NCI-H2171 treated with DMSO at 0.1 percent for 48 hours (cell line): Measurements from ENCODE around the gene RCVRN.
"Not testable (repeated sequence)": the region's sequence is repeated elsewhere in the genome, so short reads cannot be mapped to it uniquely, and the experiment has no call there.

ENCODE experiments used
- DNase-seq: peaks from one replicate; lab custom pipeline; 2025; lab: John Stamatoyannopoulos, UW

RCVRN gene

DNA sequence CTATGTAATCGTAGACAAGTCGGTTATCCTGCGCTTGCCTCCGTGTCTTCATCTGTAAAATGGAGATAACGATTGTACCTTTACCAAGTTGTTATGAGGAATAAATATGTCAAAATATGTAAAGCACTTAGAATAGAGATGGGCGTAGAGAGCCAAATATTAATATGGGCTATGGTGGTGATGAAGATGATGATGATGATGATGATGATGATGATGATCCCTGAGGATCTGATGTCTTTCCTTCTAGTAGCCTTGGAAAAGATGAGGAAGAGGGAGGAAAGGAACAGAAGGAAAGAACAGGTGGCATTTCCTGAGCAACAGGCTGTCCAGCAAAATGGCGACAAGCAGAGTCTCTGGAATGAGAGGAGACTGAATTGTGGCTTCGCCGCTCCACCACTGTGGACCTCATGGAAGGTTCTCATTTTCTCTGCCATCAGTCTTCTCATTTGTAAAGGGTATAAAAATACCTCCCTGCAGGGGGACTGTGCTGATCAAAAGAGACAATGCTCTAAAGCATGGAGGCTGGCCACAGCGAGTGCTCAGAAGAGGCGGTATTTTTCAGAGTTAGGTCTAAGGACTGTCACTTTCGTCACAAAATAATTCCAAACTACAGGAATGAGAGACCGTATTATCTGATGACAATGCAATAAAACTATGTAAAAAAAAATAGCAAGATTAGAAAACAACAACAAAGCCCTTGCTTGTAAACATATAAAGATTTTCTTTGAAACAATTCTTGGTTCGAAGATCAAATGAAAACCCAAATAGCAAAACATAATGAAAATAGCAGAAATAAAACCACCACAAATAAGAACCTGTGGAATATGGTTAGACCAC, 17.2 kb upstream of the RCVRN start:
- DNase-seq = no peak

DNA sequence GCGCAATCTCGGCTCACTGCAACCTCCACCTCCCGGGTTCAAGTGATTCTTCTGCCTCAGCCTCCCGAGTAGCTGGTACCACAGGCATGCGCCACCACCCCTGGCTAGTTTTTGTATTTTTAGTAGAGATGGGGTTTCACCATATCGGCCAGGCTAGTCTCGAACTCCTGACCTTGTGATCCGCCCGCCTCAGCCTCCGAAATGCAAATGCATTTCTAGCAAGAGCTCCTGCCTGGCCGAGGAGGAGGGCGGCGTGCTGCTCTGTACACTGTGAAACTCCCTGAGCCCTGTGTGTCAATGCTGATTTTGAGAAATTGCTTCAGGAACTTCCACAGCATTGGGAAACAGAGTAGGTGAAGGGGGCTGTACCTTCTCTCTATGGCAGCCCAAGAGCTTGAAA, 16.1 kb upstream of the RCVRN start:
- DNase-seq = not testable (repeated sequence)

DNA sequence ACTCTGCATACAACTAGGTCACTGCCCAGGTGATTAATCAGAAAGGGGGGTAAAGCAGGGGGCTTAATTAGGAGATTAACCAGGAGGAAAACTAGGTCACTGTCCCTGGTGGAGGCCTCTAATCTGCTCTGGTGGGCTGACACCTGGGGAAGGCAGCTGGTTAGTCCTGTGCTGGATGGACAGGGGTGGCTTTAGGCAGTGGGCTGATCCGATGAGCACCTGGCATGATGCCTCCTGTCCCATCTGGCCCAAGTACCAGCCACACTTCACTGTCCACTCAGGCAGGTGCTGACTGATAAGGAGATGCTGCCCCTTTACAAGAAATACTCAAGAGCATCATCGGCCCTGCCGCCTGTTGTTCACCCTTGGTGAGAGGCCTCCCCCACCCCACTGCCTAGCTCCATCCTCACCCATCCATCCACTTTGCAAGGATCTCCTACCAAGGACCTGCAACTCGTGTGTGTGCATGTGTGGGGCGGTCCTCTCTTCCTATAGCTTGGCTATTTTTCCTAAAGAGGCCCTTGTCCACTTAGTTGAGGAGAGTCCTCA, 13.8 kb upstream of the RCVRN start:
- no peak for DNase-seq

GRCh38 chr17:9918352-9918751, 13.3 kb upstream of the RCVRN start:
- no peak for DNase-seq

GRCh38 chr17:9917801-9918200, 12.7 kb upstream of the RCVRN start:
- DNase-seq = no peak

DNA sequence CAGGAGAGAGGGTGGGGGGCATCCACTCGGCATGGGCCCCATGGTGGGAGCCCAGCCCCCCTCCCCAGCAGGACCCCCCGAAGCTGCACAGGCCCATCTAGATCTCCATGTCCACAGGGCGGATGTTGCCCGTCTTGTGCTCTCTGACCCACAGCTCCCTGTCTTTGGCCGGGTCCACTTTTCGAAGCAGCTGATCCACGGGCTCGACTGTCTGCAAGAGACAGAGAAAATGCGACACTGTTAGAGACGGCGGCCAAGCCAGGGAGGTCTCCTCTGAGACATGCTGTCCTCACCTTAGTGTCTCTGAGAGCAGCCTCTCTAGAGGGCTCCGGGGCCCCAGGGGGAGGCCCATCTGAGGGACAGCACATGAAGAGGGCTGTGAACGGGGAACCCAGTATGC, 12.1 kb upstream of the RCVRN start:
- DNase-seq = no peak

GRCh38 chr17:9916108-9916507, 11.0 kb upstream of the RCVRN start:
- no peak for DNase-seq

DNA sequence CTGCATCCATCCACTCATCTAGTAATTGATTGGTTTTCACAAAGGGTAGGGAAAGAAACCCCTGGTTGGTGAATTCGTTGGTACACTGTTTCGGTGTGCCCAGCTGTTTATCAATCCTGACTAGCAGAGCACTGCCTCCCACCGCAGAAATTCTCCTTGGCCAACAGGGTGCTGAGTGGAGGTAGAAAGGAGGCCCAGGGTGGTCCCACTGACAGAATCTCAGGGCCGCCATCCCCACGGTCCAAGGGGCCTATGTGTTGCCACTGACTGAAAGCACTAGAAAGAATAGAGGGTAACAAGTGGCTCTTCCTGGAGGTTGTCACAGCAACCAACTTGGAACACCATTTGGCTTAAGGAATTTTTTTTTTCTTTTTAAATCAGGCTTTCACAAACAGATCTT, 8.4 kb upstream of the RCVRN start:
- DNase-seq = no peak

GRCh38 chr17:9912121-9913099, 7.3 kb upstream of the RCVRN start:
- peak; percentile 8 for DNase-seq

DNA sequence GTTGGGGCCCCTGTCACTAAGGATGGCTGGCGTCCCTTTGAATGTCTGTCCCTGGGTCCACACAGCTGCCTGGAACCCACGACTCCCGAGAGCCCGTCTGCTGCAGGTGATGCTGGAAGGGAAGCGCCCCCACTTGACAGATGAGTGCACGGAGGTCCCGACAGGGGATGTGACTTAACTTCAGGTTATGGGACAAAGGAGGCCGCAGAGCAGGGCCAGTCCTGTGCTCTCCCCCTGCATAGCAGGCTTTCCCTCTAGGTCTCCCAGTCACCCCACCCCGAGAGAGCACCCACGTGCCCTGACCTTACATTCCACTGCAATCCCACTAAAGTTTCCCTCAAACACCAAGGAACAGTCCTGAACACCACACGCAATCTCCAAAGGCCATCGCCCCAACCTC, 6.0 kb upstream of the RCVRN start:
- no peak for DNase-seq

- no peak for DNase-seq
Measured at GRCh38 chr17:9908649-9909042, 3.6 kb upstream of the RCVRN start.

GRCh38 chr17:9907883-9908648, 3.0 kb upstream of the RCVRN start:
- peak; percentile 10 for DNase-seq

DNA sequence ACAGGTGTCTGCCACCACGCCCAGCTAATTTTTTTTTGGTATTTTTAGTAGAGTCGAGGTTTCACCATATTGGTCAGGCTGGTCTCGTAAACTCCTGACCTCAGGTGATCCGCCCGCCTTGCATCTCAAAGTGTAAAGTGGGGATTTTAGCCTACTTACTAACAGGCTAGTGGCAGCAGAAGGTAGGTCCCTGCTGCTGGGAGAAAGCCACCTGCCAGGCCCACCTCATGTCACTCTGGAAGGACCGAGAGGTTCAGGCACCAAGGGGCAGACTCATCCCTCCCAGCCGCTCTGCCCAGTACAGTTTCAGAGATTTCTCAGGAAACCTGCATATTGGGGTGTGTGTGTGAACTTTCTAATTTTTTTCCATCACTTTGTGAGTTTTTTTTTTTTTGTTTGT, 2.1 kb upstream of the RCVRN start:
- DNase-seq = no peak

DNA sequence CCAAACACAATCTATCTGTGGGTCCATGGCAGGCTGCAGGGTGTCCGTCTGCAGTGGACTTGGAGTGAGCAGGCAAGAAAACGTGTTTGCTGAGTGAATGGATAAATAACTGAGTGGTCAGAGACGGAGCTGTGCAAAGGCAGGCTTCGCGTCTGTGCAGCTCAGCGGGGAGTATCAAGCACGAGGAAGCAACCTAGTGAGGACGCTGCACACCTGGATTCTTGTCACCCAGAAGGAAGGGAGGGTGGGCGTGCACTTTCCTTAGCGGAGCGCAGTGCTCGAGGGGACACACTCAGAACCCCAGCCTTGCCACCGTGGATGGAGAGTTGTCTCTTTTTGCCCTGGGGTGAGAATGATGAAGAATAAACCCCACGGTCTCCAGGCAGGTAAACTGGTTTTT, 1.5 kb upstream of the RCVRN start:
- no peak for DNase-seq

- no peak for DNase-seq
Measured at GRCh38 chr17:9905902-9906301, 831 bp upstream of the RCVRN start.

DNA sequence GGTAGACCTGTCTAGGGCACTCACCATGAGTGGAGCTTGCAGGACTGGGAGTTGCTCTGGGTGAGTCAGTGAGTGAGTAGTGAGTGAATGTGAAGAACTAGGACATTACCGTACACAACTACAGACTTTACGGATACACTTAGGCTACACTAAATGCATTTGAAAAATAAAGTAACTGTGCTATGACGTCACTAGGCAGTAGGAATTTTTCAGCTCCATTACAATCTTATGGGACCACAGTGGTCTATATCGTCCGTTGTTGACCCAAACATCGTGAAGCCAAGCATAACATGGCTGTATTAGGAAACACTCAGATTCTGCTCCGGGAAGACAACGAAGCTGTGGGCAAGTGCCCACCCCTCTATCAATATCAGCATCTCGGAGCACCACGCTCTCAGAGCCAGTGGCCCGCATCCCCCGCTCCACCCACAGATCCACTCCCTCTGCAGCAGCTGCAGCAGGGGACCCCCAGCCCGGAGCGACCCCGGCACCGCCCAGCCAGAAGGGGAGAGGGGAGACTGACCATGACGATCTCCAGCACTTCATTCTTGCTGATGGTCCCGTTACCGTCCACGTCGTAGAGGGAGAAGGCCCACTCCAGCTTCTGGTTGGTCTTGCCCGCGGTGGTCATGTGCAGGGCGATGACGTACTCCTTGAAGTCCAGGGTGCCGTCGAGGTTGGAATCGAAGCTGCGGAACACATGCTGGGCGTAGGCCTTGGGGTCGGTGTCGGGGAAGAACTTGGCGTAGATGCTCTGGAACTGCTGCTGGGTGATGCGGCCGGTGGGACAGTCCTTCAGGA, 594 bp downstream of the RCVRN start:
- no peak for DNase-seq

DNA sequence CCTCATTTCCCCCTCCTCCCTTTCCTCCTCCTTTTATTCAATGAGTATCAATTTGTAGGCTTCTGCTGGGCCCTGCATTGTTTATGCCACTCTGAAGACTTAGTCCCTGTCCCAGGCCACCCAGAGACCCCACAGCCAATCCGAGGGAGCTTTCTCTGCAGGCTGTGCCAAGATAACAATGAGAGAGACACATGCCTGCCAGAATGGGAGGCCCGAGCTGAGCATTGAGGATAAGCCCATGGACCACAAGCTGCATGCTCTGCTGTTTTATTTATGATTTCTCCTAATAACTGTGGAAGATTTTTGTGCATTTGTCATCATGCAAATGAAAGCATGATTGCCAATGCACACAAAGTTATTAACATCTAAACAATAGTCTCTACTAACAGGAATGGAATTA, 3.0 kb downstream of the RCVRN start:
- DNase-seq = no peak

- no peak for DNase-seq
Measured at GRCh38 chr17:9900784-9901183, 4.3 kb downstream of the RCVRN start.

GRCh38 chr17:9900044-9900594, 5.0 kb downstream of the RCVRN start:
- DNase-seq = no peak

DNA sequence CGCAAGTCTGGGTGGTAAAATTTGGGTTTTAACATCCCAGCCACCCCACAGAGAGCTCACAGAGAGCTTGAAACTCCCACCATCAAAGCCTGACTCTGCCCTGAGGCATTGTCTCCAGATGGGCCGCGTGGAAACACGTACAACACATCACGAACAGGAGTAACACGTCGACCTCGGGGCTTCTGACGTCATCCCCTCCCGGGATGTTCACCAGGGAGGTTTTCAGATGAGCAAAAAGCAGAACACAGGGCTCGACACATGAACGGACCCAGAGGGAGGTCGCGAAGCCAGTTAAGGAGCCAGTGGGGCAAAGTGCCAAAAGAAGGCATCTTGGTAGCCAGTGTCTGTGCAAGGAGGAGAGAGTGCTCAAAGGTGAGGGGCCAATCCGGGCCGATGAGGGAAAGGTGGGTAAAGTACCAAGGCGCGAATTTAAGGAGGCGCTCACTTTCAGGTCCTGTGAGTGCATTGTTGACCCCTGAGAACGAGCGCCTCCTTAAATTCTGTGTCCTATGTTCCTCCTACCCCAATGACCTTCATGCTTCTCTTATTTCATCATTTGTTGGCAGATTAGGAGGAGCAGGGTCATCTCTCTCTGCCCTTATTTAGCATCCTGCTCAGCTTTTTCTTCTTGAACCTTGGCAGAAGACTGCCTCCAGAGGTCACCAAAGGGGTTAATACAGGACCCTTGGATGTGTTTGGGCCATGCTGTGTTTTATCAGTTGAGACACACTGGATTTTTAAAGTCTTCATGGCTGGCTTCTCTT, 5.6 kb downstream of the RCVRN start:
- no peak for DNase-seq
